Fibroblast of pulmonary artery (primary cell): ENCODE measurements around the gene TGFB1.

ENCODE experiments used
- DNase-seq: peaks from one replicate; pipeline ENCODE4 v3.0.0-alpha.2; 2010; ENCODE audit warnings: low read depth
- H3K4me3 ChIP-seq: replicated peaks from 2 replicates; pipeline ENCODE4 v1.5.1; 2011; ENCODE audit warnings: low read depth, mild to moderate bottlenecking, control low read depth, low read length, moderate library complexity
- CTCF ChIP-seq: IDR thresholded peaks from 2 replicates; pipeline ENCODE4 v1.5.1; 2011; ENCODE audit warnings: mild to moderate bottlenecking, control low read depth, low read length, inconsistent platforms; ENCODE audit errors: missing control alignments

TGFB1 gene

GRCh38 chr19:41322451-41322850 lies 31.3 kb downstream of the TGFB1 start:
- DNase-seq: no peak
- no peak overlapping the region for H3K4me3 ChIP-seq
- TF ChIP-seq CTCF: no peak

- peak; percentile 80 for DNase-seq
- TF ChIP-seq CTCF: peak; percentile 88
- no peak overlapping the region for H3K4me3 ChIP-seq
These were observed 32.0 kb downstream of the TGFB1 start for GRCh38 chr19:41321600-41322270.

- no peak for DNase-seq
- no peak overlapping the region for H3K4me3 ChIP-seq
- no peak for TF ChIP-seq CTCF
These were observed 32.5 kb downstream of the TGFB1 start for GRCh38 chr19:41321204-41321599.

GRCh38 chr19:41320568-41320967 lies 33.2 kb downstream of the TGFB1 start:
- no peak for TF ChIP-seq CTCF
- no peak for DNase-seq
- H3K4me3 ChIP-seq: no peak overlapping the region

- DNase-seq: no peak
- no peak for TF ChIP-seq CTCF
- no peak overlapping the region for H3K4me3 ChIP-seq
These were observed 33.6 kb downstream of the TGFB1 start for GRCh38 chr19:41320185-41320518.

GRCh38 chr19:41319500-41320184 lies 34.1 kb downstream of the TGFB1 start:
- no peak for TF ChIP-seq CTCF
- DNase-seq: no peak
- H3K4me3 ChIP-seq: no peak overlapping the region
